T-helper 1 cell (primary cell): ENCODE measurements around the gene CAMKMT.
"Not testable (repeated sequence)": the region's sequence is repeated elsewhere in the genome, so short reads cannot be mapped to it uniquely, and the experiment has no call there.

ENCODE experiments used
- DNase-seq, 5 donors: peaks; one replicate each; pipeline ENCODE4 v3.0.0-alpha.2; 2012 to 2020

The CAMKMT gene

DNA sequence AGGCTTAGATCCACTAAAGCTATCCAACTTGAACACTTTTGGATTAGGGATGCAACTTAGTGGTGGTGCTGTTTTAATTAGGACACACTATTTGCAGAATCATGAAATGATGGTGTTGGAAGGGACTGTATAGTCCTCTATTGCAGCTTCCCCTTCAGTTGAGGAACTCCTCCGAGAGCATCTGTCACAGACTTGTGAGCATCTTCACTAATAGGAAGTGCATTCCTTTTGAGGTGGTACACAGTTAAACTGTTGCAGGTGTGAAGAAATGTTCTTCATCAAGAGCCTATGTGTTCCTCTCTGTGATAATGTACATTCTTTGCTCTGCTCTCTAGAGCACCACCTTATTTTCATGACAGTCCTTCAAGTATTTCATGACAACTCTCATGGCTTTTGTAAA is 197.4 kb downstream of the CAMKMT start:
- no peak for DNase-seq

DNA sequence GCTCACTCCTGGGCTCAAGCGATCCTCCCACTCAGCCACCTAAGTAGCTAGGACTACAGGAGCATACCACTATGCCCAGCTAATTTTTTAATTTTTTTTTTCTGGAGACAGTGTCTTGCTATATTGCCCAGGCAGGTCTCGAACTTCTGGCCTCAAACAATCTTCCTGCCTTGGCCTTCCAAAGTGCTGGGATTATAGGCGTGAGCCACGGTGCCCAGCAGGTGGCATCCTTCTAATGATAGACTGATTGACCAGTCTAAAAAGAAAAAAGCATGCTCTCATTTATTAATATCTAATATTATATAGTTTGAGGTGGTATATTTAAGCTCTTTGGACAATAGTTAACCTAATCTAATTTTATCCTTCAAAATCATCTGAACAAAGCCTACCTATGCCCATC is 198.6 kb downstream of the CAMKMT start:
- DNase-seq = no peak

DNA sequence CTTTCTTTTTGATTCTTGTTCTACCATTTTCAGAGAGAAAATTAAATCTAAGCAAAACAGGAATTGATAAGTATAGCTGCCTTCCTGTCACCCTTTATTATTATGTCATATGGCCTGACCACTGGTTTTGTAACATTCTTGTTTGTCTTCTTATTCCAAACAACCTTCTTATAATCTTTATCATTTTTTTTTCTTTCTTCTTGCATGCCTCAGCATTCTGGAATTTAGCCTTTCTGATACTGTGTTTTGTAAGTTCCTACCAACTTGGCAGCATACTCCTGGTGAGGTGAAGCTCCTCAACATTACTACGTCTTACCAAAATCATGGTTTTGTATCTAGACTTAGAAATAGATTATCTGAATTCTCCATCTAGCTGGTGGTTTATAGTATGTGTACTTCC is 199.2 kb downstream of the CAMKMT start:
- no peak for DNase-seq

DNA sequence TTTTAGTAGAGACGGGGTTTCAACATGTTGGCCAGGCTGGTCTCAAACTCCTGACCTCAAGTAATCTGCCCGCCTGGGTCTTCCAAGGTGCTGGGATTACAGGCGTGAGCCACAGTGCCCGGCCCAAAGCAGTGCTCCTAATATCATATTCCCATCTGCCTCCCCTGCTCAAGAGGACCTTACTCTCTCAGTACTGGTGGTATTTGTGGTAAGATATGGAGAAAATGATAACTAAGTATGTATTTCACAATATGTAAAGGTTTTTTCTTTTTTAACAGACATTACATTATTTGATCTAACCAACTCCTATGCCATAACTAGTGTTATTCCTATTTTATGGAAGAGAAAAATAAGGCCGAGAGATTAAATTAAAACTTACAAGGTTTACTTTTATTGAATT is 201.0 kb downstream of the CAMKMT start:
- no peak for DNase-seq

DNA sequence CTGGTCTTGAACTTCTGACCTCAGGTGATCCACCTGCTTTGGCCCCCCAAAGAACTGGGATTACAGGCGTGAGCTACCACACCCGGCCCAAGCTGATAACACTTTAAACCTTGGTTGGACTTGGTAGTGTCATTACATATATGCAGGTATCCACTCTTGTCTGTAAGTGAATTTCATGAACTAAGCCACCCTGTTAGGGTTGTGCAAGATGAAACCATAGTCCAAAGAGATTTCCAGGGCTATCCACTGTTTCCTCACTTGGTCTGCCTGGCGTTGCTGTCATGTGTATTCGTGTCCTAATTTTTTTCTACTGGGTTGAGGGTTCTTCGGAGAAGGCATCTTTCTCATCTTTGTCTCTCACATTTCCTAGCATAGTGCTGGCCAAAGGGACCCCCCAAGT is 203.0 kb downstream of the CAMKMT start:
- no peak for DNase-seq

DNA sequence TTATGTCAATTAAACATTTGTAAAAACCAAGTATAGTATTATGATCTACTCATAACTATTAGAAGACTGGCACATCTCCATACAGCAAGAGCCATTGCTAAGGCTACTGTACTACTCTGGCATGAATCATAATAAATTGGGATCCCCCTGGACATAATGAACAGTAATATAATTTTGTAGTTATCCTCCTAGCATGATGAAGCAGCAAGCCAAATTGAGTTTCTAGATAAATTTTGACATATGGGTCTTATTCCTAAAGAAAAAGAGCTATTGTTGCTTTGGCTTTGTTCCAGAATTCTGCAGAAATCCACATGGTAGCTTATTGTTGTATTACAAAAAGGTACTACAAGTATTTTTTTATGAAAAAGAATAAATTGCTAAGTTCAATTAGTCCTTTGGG is 204.3 kb downstream of the CAMKMT start:
- DNase-seq = no peak

DNA sequence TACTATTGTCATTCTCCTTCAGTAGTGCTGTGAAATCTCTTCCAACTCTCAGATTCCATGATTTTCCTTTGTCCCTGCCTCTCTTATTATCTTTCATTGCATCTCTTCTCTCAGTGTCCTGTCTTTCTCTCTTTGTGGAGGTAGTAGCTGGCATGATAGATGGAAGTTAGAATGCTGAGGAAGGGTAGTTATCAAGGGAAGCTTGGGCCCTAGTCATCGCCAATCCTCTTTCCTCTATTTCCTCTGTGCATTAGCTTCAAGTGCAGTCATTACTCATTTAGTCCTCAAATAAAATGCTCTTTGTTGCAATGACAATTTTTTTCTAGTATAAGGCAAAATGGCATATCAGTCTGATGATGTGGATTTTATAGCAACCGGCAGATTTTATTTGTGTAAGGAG is 207.7 kb downstream of the CAMKMT start:
- no peak for DNase-seq

DNA sequence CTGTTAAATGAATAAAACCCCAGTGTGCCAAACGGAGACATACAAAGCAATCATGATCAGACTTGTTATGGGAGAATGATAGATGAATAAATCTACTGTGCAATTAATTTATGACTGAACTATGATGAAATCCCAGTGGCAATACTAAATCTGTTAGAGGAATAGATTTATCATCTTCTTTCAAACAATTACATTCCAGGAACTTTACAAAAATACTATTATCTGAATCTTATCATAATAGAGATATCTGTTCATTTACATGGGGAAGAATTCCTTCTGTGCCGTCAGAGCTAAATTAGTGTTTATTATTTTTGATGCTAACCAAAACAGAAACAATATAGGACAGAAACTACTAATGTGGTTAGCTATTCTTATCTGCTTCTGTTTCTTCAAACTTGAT is 208.5 kb downstream of the CAMKMT start:
- no peak for DNase-seq

DNA sequence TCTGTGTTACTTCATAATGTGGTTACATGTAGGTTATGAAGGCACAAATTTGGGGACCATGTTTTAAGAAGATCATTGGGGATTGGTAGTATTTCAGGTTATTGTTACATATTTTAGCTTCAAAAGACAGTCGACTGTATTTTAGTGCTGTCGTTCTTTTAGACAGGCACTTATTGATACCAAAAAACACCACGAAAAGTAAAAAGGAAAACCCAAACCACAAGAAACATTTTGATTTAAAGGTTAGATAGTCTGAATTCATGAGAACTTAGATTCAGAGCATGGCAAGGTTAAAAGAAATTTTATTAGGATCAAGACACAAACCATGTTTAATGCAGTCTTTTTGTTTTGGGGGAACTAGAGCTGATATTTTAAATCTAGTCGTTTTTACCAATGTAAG is 209.0 kb downstream of the CAMKMT start:
- DNase-seq = no peak

DNA sequence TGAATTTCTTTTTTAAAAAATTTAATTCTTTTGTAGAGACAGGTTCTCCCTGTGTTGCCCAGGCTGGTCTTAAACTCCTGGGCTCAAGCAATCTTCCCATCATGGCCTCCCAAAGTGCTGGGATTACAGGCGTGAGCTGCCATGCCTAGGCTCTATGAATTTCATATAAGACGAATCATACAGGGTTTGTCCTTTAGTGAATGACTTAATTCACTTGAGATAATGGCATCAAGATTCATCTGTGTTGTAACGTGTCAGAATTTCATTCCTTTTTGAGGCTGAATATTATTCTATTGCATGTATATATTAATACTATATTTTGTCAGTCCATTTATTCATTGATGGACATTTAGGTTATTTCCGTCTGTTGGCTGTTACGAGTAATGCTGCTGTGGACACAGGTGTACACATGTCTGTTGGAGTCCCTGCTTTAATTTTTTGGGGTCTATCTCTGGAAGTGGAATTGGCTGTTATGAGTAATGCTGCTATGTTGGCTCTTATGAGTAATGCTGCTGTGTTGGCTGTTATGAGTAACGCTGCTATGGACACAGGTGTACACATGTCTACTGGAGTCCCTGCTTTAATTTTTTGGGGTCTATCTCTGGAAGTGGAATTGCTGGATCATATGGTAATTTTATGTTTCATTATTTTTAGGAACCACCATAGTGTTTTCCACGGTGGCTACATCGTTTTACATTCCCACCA is 210.6 kb downstream of the CAMKMT start:
- DNase-seq = no peak

DNA sequence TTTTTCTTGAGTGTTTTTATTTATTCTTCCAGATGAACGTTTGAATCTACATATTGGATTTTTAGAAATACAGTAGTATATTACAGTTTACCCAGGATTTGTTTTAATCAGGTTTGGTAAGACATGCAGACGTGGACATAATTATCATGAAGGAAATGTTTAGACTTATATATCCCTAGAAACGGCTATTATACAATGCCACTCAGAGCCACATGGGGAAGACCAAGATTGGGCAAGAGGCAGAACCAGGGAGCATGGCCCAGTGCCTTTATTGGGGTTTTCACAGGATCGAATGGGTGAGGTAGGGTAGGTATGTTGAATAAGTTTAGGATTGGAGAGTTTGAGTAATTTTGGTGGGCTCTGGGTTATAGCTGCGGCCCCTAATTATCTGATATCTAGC is 212.2 kb downstream of the CAMKMT start:
- DNase-seq = no peak

DNA sequence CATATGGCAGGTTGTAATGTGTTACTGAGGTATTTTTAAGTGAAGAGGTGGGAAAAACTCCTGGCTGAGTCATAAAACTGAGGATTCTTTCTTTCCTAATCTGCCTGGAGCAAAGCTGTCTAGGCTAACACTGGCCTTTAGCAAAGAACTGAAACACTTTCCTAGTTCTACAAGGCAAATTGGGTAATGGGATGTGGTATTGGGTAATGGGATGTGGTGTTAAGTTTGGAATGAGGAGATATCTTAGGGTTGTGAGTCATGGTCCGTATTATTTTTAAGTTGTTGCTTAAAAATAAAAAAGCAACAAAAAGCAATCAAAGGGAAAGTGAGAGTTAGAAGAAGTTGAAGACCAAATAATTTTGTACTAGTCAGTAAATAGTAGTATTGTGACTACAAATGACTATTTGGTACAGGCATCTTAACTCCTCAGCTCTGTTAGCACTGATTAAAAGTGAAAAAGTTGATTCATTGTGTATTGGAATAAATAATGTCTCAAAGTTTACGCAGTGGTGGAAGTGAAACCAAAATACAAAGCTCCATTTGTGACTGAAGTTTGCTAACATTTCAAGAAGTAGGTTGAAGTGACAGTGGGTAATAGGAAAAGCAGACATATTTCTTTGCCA is 216.8 kb downstream of the CAMKMT start:
- peak in 1 of 5 donors; percentile 45 for DNase-seq

DNA sequence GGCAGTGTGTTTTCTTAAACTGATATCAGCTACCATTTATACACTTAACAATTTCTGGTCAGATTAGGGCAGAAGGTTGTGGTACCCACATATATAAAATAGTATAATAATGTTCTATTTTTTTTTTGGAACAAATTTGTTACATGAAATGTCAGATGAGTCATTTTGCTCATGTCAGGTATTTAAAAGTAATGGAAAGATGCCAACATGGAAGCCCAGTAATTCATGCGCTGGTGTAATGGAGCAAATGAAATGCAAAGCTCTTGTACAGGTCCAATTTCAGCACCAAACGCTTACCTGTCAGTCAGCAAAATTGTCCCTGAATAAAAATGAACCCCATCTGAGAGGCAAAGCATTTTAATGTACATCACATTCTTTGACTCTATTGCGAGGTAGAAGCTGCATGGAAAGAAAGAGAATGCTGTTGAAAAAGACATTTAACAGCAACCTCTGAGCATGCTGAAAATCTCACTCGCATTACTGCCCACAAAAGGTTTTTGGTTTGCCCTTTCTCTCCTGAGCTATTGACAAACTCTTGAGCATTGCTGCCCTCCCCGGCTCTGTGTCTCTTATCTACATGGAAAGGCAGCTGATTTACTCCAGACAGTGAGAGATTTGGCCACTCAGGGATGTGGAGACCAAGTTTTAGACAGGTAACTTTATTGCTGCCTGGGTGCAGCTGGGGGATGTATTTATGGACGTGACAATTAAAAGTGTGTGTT is 217.5 kb downstream of the CAMKMT start:
- DNase-seq = no peak

DNA sequence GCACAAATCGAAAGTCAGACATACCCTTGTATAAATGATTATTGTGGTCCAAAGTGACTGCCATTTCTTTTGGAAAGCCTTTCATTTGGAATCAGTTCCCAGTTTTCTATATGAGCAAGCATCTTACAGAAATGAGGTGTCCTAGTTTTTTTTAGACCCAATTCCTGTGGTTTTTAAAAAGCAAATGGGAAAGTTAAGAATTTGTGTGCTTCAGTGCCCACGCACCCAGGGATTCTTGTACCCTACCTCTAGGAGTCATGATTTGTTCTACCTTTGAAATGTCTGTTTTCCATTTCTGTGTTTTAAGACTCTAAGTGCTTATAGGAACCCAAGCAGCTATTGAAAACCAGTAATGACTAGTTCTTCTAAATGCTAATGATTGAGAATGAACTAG is 218.1 kb downstream of the CAMKMT start:
- DNase-seq = no peak

DNA sequence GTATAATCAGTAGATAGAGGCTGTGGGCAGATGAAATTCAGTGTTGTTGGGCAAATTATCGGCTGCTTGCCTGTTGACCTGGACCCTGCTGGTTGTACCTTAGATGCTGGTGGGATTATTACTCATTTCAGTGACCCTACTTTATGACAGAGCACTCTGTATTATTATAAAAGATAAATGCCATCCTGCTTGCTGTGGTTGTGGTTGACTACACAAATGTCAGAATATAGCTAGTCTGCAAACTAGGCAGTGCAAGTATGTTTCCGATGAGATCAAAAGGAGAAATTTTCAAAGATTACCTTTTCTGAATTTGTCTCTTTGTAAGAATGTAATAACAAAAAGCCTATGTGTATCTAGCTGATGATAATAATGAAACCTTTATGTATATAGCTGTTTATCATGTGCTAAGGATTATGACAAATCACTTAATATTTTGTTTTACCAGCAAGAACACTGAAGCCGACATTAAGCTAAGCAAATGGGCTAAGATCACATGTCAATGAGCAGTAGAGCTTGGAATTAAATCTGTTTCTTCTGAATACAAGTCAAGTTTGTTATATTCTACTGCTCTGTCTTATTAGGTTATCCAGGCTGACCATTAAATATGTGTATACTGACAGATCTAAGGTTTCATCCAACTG is 219.2 kb downstream of the CAMKMT start:
- no peak for DNase-seq

DNA sequence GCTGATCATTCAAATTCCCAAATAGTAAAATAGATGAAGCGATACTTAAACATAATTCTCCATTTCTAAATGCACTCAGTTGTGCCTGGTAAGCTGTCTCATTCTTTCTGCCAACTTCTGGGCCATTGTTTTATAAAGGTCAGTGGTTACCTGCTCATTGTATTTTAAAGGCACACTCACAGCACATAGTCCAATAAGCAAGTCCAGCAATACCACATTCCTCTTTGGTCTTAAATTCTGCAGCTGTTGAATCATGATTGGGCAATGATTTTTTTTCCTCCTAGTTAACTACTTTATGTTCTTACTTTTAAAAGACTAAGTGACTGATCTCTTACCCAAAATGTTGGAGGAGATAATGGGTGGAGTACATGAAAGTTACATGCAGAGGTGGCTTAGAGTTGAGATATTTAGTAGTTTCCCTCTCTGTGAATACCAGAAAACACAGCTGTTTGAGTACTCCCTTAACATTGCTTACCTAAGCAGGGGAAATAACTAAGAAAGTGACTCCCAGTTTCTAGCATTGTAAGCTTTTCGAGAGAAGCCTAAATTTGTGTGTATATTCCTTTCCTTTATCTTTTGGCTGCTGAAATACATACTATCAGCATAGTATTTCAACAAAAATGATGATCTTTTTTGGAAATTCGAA is 220.7 kb downstream of the CAMKMT start:
- no peak for DNase-seq

DNA sequence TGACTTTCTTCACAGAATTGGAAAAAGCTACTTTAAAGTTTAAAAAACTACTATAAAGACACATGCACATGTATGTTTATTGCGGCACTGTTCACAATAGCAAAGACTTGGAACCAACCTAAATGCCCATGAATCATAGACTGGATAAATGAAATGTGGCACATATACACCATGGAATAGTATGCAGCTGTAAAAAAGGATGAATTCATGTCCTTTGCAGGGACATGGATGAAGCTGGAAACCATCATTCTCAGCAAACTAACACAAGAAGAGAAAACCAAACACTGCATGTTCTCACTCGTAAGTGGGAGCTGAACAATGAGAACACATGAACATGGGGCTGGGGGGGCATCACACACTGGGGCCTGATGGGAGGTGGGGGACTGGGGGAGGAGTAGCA is 233.9 kb downstream of the CAMKMT start:
- DNase-seq = not testable (repeated sequence)

DNA sequence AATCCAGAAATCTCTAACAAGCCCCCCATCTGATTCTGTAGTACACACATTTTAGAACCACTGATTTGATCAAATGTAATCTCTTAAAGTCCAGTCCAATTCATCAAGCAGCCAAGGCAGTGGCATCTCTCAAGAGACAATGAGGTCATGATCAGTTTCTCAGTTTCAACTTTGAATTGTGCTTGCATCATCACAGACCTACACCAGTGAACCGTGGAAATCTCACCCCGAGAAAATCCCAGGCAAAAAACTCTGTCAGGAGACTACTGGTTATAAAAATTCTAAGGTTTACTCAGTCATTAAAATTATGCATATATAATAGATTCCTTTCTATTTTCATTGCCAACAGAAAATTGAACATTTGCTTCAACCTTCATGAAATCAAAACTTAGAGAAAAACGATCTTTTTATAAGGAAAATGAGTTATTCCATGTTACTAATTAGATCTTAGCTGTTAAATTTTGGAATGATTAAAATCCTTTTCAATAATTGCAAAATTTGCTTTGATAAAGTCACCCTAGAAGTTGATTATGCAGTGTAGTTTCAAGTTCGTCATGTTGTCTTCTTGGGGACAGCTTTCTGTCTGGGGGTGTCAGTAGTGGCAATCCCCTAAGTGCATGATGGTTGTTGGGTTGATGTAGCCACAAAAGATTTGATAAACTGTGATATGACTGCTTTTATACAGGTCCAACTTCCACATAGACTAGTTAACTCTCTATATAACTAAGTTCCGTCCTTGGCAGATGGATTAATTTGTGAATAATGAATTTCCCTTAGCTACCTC is 235.0 kb downstream of the CAMKMT start:
- DNase-seq = no peak

DNA sequence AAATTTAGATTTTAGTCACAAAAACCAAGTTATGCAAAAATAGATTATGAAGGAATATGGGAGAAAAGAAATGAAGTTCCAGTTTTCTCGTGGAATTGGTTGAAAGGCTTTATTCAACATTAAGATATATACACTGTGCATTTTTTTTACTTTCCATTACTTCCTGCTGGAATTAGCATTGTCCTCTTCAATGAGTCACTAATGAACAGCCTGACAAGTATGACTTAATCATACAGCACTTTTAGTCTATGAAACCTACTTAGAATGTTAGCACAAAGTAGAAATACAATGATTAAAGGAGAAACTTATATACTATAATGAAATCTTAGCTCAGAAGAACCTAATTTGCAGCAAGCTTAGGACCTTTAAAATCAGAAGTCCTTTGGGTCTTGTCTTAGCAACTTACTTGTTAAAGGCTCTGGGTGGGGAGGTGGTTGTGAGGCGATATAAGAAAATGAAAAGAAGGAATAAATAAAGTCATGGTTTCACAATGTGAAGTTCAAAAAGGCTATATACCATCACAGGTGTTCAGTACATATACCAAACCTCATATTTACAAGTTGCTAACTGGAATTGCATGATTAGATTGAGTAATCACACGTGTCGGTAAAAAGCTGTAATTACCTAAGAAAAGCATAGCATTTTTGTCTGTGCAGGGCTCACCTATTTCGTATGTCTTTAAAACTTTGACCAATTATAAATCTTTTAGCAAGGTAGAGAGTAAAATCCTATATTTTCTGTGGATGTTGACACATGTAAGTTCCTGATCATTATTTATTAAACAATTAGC is 236.8 kb downstream of the CAMKMT start:
- DNase-seq = no peak

DNA sequence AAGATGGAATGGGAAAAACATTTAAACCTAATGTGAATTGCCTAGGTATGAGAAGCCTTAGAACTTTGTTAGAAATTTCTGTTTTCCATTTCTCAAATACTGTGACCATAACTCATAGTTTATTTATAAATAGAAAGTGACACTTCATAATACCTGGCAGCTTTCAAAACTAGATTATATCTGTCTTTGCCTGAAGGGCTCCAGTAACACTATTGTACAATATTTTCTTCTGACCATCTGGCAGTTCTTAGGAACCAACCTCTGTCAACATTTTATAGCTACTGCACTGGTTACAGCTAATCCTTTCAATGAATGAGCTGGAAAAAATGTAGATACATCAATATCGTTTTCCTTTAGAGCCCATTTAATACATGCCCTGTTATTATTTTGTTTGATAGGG is 237.4 kb downstream of the CAMKMT start:
- DNase-seq = no peak

DNA sequence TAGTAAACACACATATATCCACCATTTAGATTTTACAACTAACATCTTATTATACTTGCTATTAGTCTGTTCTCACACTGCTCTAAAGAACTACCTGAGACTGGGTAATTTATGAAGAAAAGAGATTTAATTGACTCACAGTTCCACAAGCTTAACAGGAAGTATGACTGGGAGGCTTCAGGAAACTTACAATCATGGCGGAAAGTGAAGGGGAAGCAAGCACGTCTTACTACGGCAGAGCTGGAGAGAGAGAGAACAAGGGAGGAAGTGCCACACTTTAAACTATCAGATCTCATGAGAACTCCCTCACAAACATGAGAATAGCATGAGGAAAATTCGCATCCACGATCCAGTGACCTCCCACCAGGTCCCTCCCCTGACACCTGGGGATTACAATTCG is 240.7 kb downstream of the CAMKMT start:
- no peak for DNase-seq

DNA sequence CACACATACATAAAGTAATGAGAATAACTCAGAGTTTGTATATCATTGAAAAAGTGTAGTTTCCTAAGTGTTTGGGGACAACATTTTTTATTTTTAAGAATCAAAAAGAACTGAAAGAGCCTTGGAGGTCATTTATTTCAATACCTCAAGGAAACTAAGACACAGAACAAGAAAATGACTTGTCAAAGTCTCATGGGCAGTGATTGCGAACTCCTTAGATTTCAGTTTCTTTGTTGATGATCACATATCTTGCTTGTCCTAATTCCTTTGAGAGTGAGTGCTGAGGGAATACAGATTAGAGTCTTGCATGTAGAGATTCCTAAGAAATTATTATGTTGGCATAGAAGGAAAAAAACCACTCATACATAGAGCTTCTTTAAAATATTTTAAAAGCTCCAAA is 243.8 kb downstream of the CAMKMT start:
- no peak for DNase-seq
